ENCODE results near the gene RAB35. TPM values are rescaled to one million over a fixed set of nuclear protein-coding genes. Genes with fewer than 3 reads are reported as not detected.

Gene RAB35
- total RNA-seq, 1 experiment from 2014 or later: 57.1 TPM

DNA sequence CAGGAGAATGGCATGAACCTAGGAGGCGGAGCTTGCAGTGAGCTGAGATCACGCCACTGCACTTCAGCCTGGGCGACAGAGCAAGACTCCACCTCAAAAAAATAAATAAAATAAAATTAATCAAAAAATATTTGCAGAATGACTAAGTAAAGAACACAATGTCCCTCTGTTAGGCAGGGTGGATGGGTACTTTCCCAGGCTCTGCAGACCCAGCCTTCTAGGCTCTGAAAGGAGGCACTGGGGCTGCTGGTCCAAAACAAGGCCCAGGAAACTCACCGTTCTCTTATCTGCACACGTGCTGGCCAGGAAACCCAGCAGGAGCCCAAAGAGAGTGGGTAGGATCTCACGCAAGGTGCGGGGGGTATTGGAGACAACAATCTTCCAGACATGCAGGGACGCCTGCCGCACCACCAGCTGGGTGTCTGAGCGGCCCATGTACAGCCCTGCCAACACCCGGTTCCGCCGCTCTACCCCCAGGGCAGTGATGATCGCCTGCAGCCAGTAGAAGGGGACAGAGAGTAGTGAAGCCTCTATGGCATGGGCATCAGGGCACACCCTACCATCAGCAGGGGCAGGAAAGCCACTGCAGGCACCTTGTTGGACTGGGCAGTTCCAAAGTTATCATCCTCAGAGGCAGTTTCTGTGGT, 25.8 kb upstream of the RAB35 start:
- CTCF ChIA-PET: no interaction called here
- Histone ChIP-seq H3K27ac (ENCODE audit: low read depth, low read length) (no peak overlapping the region), H3K27me3 (ENCODE audit: insufficient read depth, low read length) (no peaks in the 10 kb centered on the region), H3K4me1 (ENCODE audit: control insufficient read depth in 1 of 2, insufficient read depth in 2 of 2, low read length in 2 of 2) (no peaks in the 10 kb centered on the region), H3K9ac (ENCODE audit: low read length) (no peak overlapping the region), H3K9me3 (ENCODE audit: control insufficient read depth in 1 of 2, insufficient read depth in 1 of 2, low read depth in 1 of 2, low read length in 2 of 2) (no peaks in the 10 kb centered on the region), H3K9me2 (ENCODE audit: insufficient read depth) (no peaks in the 10 kb centered on the region), H3K79me2 (ENCODE audit: insufficient read depth, low read length) (peaks cover 4% of the 10 kb centered on the region; the same call in 1 of the 2 replicates), H3K4me3 (replicated peaks in 1 of 2; ENCODE audit: low read depth in 1 of 2, low read length in 2 of 2) (no peak overlapping the region), H3K4me2 (ENCODE audit: low read length) (no peak overlapping the region), H2AFZ (ENCODE audit: low read depth, low read length, poor library complexity, severe bottlenecking) (no peak overlapping the region), H3K36me3 (ENCODE audit: control insufficient read depth in 1 of 2, insufficient read depth in 2 of 2, low read length in 2 of 2) (peaks cover 71 to 78% of the 10 kb centered on the region in 2 experiments), H4K20me1 (ENCODE audit: insufficient read depth) (no peaks in the 10 kb centered on the region)
- RAD21 ChIA-PET (ENCODE audit: low non-redundant PET in 1 of 2, low total read pairs in 2 of 2, uncharacterized antibody in 2 of 2, unreplicated experiment in 2 of 2): no interaction called here
- TF ChIP-seq POLR2A (IDR thresholded peaks at IDR 0.05; ENCODE audit: borderline replicate concordance, extremely low read depth, insufficient read depth, insufficient read length): no peak
- no peak for TF ChIP-seq CEBPB (IDR thresholded peaks at IDR 0.05; ENCODE audit: low read depth)
- TF ChIP-seq RAD21 (IDR thresholded peaks at IDR 0.05; ENCODE audit: low read depth): no peak
- no peak for TF ChIP-seq SP1 (IDR thresholded peaks at IDR 0.05; ENCODE audit: low read depth)
- TF ChIP-seq ELF1 (IDR thresholded peaks at IDR 0.05; ENCODE audit: borderline replicate concordance, low read depth): no peak
- TF ChIP-seq EGR1 (IDR thresholded peaks at IDR 0.05; ENCODE audit: low read depth): no peak
- TF ChIP-seq, protein P1, sequence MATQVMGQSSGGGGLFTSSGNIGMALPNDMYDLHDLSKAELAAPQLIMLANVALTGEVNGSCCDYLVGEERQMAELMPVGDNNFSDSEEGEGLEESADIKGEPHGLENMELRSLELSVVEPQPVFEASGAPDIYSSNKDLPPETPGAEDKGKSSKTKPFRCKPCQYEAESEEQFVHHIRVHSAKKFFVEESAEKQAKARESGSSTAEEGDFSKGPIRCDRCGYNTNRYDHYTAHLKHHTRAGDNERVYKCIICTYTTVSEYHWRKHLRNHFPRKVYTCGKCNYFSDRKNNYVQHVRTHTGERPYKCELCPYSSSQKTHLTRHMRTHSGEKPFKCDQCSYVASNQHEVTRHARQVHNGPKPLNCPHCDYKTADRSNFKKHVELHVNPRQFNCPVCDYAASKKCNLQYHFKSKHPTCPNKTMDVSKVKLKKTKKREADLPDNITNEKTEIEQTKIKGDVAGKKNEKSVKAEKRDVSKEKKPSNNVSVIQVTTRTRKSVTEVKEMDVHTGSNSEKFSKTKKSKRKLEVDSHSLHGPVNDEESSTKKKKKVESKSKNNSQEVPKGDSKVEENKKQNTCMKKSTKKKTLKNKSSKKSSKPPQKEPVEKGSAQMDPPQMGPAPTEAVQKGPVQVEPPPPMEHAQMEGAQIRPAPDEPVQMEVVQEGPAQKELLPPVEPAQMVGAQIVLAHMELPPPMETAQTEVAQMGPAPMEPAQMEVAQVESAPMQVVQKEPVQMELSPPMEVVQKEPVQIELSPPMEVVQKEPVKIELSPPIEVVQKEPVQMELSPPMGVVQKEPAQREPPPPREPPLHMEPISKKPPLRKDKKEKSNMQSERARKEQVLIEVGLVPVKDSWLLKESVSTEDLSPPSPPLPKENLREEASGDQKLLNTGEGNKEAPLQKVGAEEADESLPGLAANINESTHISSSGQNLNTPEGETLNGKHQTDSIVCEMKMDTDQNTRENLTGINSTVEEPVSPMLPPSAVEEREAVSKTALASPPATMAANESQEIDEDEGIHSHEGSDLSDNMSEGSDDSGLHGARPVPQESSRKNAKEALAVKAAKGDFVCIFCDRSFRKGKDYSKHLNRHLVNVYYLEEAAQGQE (IDR thresholded peaks at IDR 0.05; ENCODE audit: low read depth): no peak
- TF ChIP-seq EZH2 (IDR thresholded peaks at IDR 0.05): no peak
- TF ChIP-seq EZH2phosphoT487 (IDR thresholded peaks at IDR 0.05; ENCODE audit: borderline replicate concordance): no peak
- TF ChIP-seq, protein P2, sequence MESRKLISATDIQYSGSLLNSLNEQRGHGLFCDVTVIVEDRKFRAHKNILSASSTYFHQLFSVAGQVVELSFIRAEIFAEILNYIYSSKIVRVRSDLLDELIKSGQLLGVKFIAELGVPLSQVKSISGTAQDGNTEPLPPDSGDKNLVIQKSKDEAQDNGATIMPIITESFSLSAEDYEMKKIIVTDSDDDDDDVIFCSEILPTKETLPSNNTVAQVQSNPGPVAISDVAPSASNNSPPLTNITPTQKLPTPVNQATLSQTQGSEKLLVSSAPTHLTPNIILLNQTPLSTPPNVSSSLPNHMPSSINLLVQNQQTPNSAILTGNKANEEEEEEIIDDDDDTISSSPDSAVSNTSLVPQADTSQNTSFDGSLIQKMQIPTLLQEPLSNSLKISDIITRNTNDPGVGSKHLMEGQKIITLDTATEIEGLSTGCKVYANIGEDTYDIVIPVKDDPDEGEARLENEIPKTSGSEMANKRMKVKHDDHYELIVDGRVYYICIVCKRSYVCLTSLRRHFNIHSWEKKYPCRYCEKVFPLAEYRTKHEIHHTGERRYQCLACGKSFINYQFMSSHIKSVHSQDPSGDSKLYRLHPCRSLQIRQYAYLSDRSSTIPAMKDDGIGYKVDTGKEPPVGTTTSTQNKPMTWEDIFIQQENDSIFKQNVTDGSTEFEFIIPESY (IDR thresholded peaks at IDR 0.05; ENCODE audit: extremely low read depth, insufficient replicate concordance, low read length): no peak
- TF ChIP-seq, protein P3, sequence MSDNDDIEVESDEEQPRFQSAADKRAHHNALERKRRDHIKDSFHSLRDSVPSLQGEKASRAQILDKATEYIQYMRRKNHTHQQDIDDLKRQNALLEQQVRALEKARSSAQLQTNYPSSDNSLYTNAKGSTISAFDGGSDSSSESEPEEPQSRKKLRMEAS (IDR thresholded peaks at IDR 0.05): no peak
- TF ChIP-seq ZNF274 (IDR thresholded peaks at IDR 0.05; ENCODE audit: low read depth, low read length): no peak
- TF ChIP-seq FOSL1 (IDR thresholded peaks at IDR 0.05; ENCODE audit: low read depth): no peak
- no peak for TF ChIP-seq CBX3 (IDR thresholded peaks at IDR 0.05; ENCODE audit: low read depth)
- TF ChIP-seq POLR2AphosphoS5 (IDR thresholded peaks at IDR 0.05; ENCODE audit: low read depth, low read length): no peak
- TF ChIP-seq, protein P4, sequence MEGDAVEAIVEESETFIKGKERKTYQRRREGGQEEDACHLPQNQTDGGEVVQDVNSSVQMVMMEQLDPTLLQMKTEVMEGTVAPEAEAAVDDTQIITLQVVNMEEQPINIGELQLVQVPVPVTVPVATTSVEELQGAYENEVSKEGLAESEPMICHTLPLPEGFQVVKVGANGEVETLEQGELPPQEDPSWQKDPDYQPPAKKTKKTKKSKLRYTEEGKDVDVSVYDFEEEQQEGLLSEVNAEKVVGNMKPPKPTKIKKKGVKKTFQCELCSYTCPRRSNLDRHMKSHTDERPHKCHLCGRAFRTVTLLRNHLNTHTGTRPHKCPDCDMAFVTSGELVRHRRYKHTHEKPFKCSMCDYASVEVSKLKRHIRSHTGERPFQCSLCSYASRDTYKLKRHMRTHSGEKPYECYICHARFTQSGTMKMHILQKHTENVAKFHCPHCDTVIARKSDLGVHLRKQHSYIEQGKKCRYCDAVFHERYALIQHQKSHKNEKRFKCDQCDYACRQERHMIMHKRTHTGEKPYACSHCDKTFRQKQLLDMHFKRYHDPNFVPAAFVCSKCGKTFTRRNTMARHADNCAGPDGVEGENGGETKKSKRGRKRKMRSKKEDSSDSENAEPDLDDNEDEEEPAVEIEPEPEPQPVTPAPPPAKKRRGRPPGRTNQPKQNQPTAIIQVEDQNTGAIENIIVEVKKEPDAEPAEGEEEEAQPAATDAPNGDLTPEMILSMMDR (IDR thresholded peaks at IDR 0.05 in 2 of 3, conservative IDR thresholded peaks at IDR 0.05 in 1 of 3; ENCODE audit: borderline replicate concordance in 1 of 3, insufficient read depth in 1 of 3, low read depth in 2 of 3, low read length in 2 of 3): no peak
- TF ChIP-seq SIN3A (IDR thresholded peaks at IDR 0.05; ENCODE audit: low read depth): no peak
- intact Hi-C loops (cut with micrococcal nuclease): no loop called here
- DNase-seq (ENCODE audit: low read depth, low spot score) (no peak), ATAC-seq (no peak)
- POLR2A ChIA-PET: no interaction called here
- no TSS peak for BruUV-seq (replicated peaks)
